SK-N-SH treated with all-trans-retinoic acid at 6 μM for 48 hours (cell line): ENCODE data around the gene SCN3B.
A peak's percentile ranks its signal among the peaks of the same experiment; 100 is the strongest.

Source experiments
- ATAC-seq: fragments of 200-7000 bp; cut with Tn5 transposase; 3 replicates; pipeline ENCODE4 v1.9.1; 2020; ENCODE audit warnings: mild to moderate bottlenecking, moderate library complexity
- ARNTL ChIP-seq: fragments of 450-650 bp; formaldehyde crosslinking; IDR thresholded peaks from 2 replicates; pipeline ENCODE4 v1.5.0; 2020; ENCODE audit warnings: low read depth, mild to moderate bottlenecking, moderate library complexity, borderline replicate concordance
- BACH2 ChIP-seq: fragments of 250-450 bp; sonication (Bioruptor Pico); IDR thresholded peaks from 2 replicates; pipeline ENCODE4 v1.9.0; 2021; ENCODE audit warnings: mild to moderate bottlenecking, borderline replicate concordance
- CREB5 ChIP-seq: fragments of 250-450 bp; sonication (Bioruptor Pico); IDR thresholded peaks from 2 replicates; pipeline ENCODE4 v1.5.1; 2020; ENCODE audit warnings: low read depth, mild to moderate bottlenecking, moderate library complexity
- CSDC2 ChIP-seq: fragments of 250-450 bp; sonication (Bioruptor Pico); IDR thresholded peaks from 2 replicates; pipeline ENCODE4 v1.5.0; 2020; ENCODE audit warnings: mild to moderate bottlenecking, moderate library complexity
- CSRNP3 ChIP-seq: fragments of 250-450 bp; sonication (Bioruptor Pico); IDR thresholded peaks from 2 replicates; pipeline ENCODE4 v1.5.1; 2021; ENCODE audit warnings: mild to moderate bottlenecking, moderate library complexity
- ESRRG ChIP-seq: fragments of 250-450 bp; sonication (Bioruptor Pico); IDR thresholded peaks from 2 replicates; pipeline ENCODE4 v1.6.1; 2021; ENCODE audit warnings: mild to moderate bottlenecking
- GLIS3 ChIP-seq: fragments of 250-450 bp; sonication (Bioruptor Pico); IDR thresholded peaks from 2 replicates; pipeline ENCODE4 v1.5.0; 2020; ENCODE audit warnings: mild to moderate bottlenecking, moderate library complexity
- ISL1 ChIP-seq: fragments of 250-450 bp; sonication (Bioruptor Pico); IDR thresholded peaks from 2 replicates; pipeline ENCODE4 v2.1.2; 2022; ENCODE audit warnings: mild to moderate bottlenecking, moderate library complexity
- OSR1 ChIP-seq: fragments of 250-450 bp; sonication (Bioruptor Pico); IDR thresholded peaks from 2 replicates; pipeline ENCODE4 v1.8.0; 2022; ENCODE audit warnings: moderate library complexity, mild to moderate bottlenecking, inconsistent platforms
- PATZ1 ChIP-seq: fragments of 250-450 bp; sonication (Bioruptor Pico); IDR thresholded peaks from 2 replicates; pipeline ENCODE4 v1.8.0; 2020; ENCODE audit warnings: mild to moderate bottlenecking, moderate library complexity, borderline replicate concordance
- POU6F1 ChIP-seq: fragments of 250-450 bp; sonication (Bioruptor Pico); IDR thresholded peaks from 2 replicates; pipeline ENCODE4 v1.8.0; 2021; ENCODE audit warnings: low read depth, mild to moderate bottlenecking, moderate library complexity, borderline replicate concordance
- RARB ChIP-seq: fragments of 250-450 bp; sonication (Bioruptor Pico); IDR thresholded peaks from 2 replicates; pipeline ENCODE4 v1.8.0; 2021; ENCODE audit warnings: mild to moderate bottlenecking, moderate library complexity
- SNAI2 ChIP-seq: fragments of 250-450 bp; sonication (Bioruptor Pico); IDR thresholded peaks from 2 replicates; pipeline ENCODE4 v1.5.0; 2020; ENCODE audit warnings: mild to moderate bottlenecking, moderate library complexity
- TCF4 ChIP-seq: fragments of 250-450 bp; sonication (Bioruptor Pico); IDR thresholded peaks from 2 replicates; pipeline ENCODE4 v1.8.0; 2021; ENCODE audit warnings: mild to moderate bottlenecking, moderate library complexity, borderline replicate concordance
- TOX ChIP-seq: fragments of 250-450 bp; sonication (Bioruptor Pico); IDR thresholded peaks from 2 replicates; pipeline ENCODE4 v1.8.0; 2021; ENCODE audit warnings: mild to moderate bottlenecking, moderate library complexity, borderline replicate concordance
- TSHZ2 ChIP-seq: fragments of 250-450 bp; sonication (Bioruptor Pico); IDR thresholded peaks from 2 replicates; pipeline ENCODE4 v1.5.0; 2020; ENCODE audit warnings: mild to moderate bottlenecking, moderate library complexity
- ZC3H10 ChIP-seq: fragments of 250-450 bp; sonication (Bioruptor Pico); IDR thresholded peaks from 2 replicates; pipeline ENCODE4 v1.5.1; 2021; ENCODE audit warnings: mild to moderate bottlenecking, moderate library complexity
- ZFP3 ChIP-seq: fragments of 250-450 bp; sonication (Bioruptor Pico); IDR thresholded peaks from 2 replicates; pipeline ENCODE4 v1.5.0; 2020; ENCODE audit warnings: mild to moderate bottlenecking, moderate library complexity
- ZFP30 ChIP-seq: fragments of 450-650 bp; formaldehyde crosslinking; IDR thresholded peaks from 2 replicates; pipeline ENCODE4 v1.5.0; 2022; ENCODE audit warnings: mild to moderate bottlenecking, moderate library complexity
- ZNF565 ChIP-seq: fragments of 450-650 bp; formaldehyde crosslinking; conservative IDR thresholded peaks from 2 replicates; pipeline ENCODE4 v1.5.0; 2020; ENCODE audit warnings: low read depth, mild to moderate bottlenecking, moderate library complexity

Gene SCN3B

GRCh38 chr11:123694551-123694950 lies 40.1 kb upstream of the SCN3B start:
- no peak for TF ChIP-seq ESRRG (CRISPR knock-in tag)
- no peak for TF ChIP-seq GLIS3
- TF ChIP-seq ZFP30 (CRISPR knock-in tag) = no peak

GRCh38 chr11:123692961-123693360 lies 38.5 kb upstream of the SCN3B start:
- no peak for ATAC-seq
- TF ChIP-seq ZFP30 (CRISPR knock-in tag) = no peak
- no peak for TF ChIP-seq CSRNP3 (CRISPR knock-in tag)
- TF ChIP-seq RARB (CRISPR knock-in tag) = no peak
- TF ChIP-seq ISL1 (CRISPR knock-in tag) = no peak
- TF ChIP-seq SNAI2 (CRISPR knock-in tag) = no peak

More at GRCh38 chr11:123694551-123694950, 40.1 kb upstream of the SCN3B start:
- no peak for ATAC-seq

- no peak for TF ChIP-seq SNAI2 (CRISPR knock-in tag)
- no peak for TF ChIP-seq ZFP3
- TF ChIP-seq OSR1 (CRISPR knock-in tag) = no peak
- no peak for TF ChIP-seq CSDC2 (CRISPR knock-in tag)
- no peak for TF ChIP-seq BACH2 (CRISPR knock-in tag)
- TF ChIP-seq ESRRG (CRISPR knock-in tag) = no peak
- no peak for TF ChIP-seq ZFP30 (CRISPR knock-in tag)
- TF ChIP-seq ISL1 (CRISPR knock-in tag) = no peak
- no peak for TF ChIP-seq ZNF565 (CRISPR knock-in tag)
- TF ChIP-seq POU6F1 (CRISPR knock-in tag) = no peak
- no peak for TF ChIP-seq TCF4 (CRISPR knock-in tag)
- TF ChIP-seq ARNTL (CRISPR knock-in tag) = no peak
- no peak for TF ChIP-seq TOX (CRISPR knock-in tag)
- TF ChIP-seq CREB5 = no peak
- no peak for TF ChIP-seq ZC3H10 (CRISPR knock-in tag)
- no peak for TF ChIP-seq PATZ1 (CRISPR knock-in tag)
- TF ChIP-seq TSHZ2 (CRISPR knock-in tag) = no peak
- TF ChIP-seq CSRNP3 (CRISPR knock-in tag) = no peak
- peak; percentile 55; the same call in 2 of the 3 replicates for ATAC-seq
Observed at GRCh38 chr11:123690485-123690884, 36.1 kb upstream of the SCN3B start.
